ENCODE data around the gene PRKN.

- TF ChIP-seq, protein P1, sequence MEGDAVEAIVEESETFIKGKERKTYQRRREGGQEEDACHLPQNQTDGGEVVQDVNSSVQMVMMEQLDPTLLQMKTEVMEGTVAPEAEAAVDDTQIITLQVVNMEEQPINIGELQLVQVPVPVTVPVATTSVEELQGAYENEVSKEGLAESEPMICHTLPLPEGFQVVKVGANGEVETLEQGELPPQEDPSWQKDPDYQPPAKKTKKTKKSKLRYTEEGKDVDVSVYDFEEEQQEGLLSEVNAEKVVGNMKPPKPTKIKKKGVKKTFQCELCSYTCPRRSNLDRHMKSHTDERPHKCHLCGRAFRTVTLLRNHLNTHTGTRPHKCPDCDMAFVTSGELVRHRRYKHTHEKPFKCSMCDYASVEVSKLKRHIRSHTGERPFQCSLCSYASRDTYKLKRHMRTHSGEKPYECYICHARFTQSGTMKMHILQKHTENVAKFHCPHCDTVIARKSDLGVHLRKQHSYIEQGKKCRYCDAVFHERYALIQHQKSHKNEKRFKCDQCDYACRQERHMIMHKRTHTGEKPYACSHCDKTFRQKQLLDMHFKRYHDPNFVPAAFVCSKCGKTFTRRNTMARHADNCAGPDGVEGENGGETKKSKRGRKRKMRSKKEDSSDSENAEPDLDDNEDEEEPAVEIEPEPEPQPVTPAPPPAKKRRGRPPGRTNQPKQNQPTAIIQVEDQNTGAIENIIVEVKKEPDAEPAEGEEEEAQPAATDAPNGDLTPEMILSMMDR (IDR thresholded peaks at IDR 0.05): no peak
- TF ChIP-seq POLR2A (IDR thresholded peaks at IDR 0.05): no peak
These were observed 267.6 kb downstream of the PRKN start for GRCh38 chr6:162459985-162460384.
